NCI-H1694 treated with DMSO at 0.1 percent for 48 hours (cell line): ENCODE results near the gene DOC2B.
"Not testable (repeated sequence)": the region's sequence is repeated elsewhere in the genome, so short reads cannot be mapped to it uniquely, and the experiment has no call there.

Experiments used
- DNase-seq: peaks from one replicate; lab custom pipeline; 2025; lab: John Stamatoyannopoulos, UW

DOC2B gene

DNA sequence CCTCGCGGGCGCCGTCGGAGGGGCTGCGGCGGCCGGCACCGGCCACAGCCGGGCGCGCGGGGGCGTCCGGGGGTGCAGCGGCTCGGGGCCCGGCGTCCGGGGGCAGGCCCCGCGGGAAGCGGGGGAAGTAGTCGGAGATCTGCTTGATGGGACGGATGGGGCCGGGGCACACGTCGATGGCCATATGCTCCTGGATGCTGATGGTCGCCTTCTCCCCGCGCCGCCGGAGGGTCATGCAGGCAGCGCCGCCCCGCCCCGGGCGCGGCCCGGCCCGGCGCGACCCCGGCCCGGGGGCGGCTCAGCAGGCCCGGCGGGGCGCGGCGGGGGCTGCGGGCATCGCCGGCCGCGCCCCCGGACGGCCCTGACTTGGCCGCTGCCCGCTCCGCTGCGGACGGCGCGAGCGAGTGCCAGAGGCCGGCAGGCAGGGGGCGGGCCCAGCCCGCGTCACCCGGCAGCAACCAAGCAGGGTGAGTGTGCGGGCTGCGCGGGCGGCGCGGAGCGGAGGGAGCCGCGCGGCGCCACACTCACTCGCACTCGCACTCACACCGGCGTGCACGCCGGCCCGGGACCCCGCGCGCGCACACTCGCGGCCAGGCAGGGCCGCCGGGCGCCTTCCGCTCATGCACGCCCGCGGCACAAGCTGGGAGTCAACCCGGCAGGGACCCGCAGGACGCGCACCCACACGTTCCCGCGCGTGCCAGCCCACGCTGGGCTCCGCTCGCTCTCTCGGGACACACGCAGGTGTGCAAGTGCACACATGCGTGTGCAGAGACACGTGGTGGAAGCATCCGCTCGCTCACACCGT is at the start of gene DOC2B:
Gene DOC2B (minus strand): TSS at position 406 of the 805 bp plus-strand sequence. CDS start 171 bp downstream, at position 235.
- DNase-seq = no peak

DNA sequence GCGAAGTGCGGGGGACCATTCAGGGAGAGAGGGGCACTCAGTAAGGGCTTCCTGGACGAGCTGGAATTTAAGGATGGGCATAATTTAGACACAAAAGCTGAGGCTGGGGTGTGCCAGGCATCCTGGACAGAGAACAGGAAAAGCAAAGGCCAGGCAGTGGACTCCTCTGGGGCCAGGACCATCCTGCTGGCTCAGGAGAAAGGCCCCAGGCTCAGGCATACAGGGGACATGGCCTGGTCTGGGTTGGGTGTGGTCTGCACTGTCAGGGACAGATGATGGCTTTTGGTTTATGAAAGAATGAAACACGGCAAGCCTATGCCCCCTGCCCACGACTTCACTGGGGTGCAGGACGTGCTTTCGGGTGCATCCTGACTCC is 48.9 kb upstream of the DOC2B start:
- no peak for DNase-seq

DNA sequence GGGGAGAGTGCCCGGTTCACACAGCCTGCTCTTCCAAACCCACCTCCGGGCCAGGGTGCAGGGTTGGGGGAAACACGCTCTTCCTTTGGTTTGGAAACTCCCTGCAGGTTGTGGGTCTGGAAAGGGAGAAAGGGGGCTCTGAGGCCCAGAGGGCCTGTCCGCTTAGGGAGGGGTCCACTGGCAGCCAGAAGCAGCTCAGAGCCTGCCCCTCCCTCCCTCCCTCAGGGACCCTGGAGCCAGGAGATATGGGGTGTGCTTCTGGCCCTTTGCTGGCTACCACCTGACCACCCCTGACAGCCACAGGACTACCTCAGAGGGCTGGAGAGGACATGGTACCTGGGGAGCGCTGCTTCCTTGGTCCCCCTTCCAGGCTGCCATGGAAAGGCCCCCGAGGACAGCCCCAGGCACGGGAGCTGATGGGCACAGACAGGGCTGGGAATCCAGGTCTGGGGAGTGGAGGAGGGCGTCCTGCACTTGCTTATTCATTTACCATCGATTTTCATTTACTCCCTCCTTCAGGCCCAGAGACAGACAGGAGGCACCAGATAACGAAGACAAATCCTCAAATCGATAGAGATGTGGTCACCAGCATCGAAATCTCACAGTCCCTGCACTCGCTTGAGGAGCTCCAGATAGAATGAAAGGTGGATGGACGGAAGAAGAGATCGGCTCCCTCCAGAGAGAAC is 48.4 kb upstream of the DOC2B start:
- DNase-seq = no peak

DNA sequence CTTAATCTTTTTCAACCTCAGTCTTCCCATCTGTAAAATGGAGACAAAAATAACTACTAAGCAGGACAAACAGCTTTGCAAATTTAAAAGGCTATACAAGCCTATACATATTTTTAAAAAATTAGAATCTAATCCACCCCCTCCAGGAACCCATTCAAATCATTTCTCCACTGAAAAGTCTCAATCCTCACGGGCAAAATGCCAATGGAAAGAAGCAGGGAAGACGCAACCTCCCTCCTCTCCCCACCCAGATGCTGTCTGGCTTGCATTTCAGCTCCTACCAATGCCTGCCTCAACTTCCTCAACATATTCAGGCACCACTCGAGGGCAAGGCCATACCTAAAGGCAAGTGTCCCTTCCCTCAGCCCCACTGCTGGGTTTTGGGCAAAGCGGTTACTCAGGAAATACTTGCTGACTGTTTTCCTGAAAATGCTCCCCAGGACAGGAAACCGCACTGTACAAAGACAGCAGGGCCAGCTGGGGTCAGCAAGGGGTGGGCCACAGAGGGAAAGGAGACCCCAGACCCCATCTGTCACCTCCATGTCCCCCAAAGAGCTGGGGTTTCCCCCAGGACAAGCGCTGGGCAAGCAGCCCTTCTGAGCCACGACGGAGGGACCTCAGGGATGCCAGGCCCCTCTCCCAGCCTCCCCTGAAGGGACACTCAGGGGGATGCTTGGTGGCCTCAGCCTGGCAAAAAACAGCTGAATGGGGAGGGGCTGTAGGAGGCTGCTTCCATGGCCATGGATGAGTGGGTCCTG is 47.7 kb upstream of the DOC2B start:
- no peak for DNase-seq

DNA sequence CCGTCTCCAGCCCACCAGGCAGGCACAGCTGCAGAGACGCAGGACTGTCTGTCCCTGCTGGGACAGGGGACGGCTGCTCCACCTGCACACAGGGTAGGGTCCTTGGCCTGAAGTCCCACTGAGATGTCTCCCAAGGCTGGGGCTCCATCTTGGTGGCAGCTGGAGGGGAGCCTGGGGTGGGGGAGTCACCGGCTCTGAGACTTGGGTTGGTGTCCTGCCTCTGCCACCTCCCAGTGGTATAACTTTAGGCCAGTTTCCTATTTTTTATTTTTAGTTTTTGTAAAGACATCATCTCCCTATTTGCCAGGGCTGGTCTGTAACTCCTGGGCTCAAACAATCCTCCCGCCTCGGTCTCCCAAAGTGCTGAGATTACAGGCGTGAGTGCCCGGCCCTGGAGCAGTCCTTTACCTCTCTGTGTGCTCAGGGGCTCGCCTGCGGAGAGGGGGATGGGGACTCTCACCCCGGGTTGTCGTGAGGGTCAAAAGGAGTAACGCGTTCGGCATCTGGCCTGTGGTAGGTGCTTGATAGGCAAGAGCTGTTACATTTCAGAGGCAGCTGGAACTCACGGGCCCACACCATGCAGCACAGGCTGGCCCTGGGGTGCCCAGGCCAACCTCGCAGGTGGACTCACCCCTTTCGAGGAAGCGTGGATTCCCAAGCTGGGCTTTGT is 46.6 kb upstream of the DOC2B start:
- DNase-seq = no peak

DNA sequence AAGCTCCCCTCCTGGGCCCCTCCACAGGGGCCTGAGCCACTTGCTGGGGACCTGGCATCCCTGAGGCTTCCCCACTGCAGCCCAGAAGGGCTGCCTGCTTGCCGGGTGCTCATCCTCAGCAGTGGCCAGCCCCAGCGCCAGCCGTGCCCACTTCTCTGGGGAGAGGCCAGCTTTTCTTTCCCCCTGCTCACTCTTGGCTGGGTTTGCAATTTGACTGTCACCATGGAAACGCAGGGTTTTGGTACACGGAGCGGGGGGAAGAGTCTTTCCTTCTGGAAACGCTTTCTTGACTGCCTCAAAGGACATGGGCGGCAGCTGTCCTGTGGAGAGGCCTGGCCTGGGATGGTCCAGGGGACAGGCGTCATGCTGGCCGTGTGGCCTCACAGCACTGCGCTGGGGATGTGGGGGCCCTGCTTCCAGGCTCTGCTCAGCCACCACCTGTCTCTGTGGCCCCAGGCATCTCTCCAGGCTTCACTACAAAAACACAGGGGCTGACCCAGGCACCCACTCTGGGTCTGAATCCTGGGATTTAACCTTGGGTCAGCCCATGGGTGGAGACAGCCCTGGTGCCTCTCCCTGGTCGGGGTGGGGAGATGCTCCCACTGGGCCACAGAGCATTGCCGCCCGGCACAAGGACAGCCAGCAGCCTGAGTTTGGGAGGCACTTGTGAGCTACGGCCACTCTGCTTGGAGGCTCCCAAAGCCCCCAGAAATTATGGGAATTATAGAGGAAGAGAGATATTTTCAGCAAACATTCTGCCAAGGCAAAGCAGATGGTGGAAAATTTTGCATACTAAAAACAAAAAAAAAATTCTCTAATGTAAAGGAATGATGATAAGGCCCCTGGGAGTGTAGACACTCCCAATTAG is 45.9 kb upstream of the DOC2B start:
- DNase-seq = peak; percentile 5

DNA sequence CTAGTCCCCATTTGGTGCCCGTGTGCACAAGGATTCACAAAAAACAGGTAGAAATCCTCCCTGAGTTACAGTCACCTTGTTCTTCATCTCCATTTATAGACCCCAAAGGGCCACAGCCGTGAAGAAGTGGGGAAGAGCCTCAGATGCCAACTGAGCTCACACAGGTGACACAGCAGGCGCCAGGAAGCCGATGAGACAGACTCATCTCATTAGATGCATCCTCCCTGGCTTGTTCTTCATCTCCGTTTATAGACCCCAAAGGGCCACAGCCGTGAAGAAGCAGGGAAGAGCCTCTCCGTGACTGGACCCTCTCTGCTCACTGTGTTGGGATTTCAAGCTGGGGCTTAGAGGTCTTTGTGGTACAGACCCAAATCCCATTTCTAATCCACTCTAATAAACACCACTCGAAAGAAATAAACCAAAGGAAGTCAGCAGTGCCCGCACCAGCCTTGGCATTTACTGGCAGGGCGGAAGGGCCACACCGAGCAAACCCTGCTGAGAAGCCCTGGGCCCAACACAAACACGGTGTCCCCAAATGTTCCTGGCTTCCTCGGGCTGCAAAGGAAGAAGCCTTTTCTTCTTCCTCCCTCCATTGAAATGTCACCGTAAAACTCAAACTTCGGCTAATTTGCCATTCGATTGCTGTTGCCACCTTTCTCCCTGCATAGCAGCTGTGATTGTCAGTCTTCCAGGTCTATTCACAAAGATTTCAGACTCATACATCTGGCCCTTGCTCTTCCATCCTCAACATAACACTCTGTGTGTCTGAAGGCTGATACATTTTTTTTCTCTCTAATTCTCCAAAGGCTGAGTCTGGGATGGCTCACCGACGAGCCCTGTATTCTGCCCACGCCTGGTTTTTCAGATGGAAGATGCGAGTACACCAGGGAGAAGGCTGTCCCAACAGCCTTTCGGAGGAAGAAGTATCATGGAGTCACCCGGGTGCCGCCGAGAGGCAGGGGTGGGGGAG is 44.9 kb upstream of the DOC2B start:
- DNase-seq = no peak

DNA sequence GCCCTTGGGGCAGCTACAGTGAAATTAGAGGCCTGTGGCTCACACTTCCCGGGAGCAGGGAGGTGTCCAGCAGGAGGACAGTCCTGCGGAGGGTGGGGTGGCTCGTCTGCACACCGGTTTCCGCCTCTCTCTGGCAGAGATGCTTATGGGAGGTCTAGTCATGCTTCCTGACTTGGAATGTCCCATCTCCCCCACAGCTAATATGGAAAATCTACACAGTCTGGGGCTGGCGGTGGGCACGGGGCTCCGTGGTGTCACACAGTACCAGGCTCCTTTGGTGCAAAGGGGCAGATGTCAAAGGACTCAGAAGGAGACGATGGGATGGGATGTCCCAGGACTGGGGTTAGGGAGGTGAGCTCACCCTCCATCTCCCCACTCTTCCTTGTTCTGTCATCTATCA is 44.1 kb upstream of the DOC2B start:
- DNase-seq = no peak

DNA sequence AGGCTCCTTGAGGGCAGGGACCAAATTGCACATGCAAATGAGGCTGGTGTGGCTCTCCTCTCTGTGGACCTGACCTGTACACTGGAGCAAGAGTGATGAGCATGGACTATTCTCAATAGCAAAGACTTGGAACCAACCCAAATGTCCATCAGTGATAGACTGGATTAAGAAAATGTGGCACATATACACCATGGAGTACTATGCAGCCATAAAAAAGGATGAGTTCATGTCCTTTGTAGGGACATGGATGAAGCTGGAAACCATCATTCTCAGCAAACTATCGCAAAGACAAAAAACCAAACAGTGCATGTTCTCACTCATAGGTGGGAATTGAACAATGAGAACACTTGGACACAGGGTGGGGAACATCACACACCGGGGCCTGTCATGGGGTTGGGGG is 43.1 kb upstream of the DOC2B start:
- not testable (repeated sequence) for DNase-seq

DNA sequence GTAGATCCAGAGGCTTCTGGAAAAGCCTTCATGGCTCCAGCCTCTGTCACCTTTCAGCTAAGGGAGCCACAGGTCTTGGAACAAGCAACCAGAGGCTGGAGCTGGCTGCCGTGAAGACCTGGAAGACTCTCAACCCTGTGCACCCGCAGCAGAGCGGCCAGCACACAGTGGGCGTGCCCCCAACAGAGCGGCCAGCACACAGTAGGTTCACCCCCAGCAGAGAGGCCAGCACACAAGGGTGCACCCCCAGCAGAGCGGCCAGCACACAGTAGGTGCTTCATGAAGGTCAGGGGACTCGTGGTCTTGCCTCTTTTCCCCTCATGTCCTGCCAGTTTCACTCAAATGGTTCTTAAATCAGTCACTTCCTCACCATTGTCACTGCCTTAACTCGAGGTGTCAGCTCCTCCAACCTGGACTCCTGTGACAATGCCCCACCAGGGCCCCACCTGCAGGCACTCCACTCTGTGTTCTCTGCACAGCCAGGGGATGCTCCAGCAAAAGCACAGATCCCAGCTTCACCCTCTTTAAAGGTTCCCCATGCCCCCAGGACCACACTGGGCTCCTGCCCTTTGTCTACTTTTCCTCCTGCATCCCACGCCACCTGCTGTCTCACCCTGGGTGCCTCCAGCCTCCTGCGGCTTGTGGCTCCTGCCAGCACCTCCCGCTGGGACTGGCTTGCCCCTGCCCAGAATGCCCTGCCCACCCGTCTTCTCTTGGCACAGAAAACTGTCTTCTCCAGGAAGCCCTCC is 42.4 kb upstream of the DOC2B start:
- no peak for DNase-seq

DNA sequence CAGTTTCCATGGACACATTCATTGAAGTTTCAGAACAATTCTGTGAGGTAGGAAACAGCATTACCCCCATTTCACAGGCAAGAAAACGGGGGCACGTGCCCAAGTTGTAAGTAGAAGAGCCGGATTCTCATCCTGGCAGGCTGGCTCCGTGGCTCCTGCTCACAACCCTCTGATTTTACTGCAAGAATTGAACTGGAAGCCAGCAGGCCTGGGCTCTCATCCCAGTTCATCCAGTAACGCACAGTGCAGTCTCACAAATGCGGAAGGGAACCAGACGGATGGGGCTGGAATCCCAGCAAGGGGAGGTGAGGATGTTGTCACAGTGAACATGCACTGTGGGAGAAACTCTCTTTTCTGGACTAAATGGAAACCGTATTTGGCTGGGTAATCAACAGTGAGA is 40.7 kb upstream of the DOC2B start:
- DNase-seq = no peak

DNA sequence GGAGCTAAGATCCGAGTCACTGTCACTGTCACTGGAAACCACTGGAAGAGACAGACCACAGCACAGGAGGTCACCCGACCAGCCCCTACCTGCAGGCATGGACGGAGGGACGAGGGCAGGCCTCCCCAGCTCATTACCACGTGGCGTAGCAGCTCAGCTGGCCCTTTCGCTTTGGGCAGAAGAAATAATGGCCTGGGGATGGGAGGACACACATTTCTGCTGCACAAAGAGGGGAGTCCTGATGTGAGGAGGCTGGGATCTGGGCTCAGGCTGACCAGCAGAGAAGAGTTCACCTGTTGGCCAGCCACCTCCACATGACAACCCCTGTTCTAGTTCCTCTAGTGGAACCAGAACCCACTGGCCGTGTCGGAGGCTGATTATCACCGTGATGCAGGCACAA is 38.2 kb upstream of the DOC2B start:
- DNase-seq = no peak

DNA sequence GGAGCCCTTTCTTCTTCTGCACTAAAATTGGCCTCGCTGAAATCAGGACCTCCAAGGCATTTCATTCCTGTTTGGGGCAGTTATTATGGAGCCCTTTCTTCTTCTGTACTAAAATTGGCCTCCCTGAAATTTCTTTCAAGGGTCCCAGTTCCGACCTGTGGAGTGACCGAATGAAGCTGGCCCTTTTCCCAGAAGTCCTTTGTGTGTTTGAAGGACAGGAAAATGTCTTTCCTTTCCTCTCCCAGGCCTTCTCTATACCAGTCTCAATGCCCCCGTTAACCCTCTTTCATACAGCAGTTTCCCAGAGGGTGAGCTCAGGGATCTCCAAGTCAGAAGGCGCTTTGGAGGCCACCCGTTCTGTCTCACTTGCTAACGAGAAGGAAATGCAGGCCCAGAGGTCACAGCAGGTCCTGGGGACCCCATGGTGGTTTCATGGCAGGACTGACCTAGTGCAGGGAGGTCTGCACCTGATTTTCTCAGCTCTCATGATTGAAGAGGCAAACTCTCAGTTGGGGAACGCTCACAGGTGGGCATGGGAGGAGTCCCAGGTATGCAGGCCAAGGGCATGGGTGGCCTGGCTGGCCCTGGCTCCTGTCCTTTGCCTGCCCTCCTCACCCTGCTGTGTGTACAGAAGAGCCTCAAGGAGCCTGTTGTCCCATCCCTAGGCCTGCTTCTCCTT is 37.1 kb upstream of the DOC2B start:
- no peak for DNase-seq

DNA sequence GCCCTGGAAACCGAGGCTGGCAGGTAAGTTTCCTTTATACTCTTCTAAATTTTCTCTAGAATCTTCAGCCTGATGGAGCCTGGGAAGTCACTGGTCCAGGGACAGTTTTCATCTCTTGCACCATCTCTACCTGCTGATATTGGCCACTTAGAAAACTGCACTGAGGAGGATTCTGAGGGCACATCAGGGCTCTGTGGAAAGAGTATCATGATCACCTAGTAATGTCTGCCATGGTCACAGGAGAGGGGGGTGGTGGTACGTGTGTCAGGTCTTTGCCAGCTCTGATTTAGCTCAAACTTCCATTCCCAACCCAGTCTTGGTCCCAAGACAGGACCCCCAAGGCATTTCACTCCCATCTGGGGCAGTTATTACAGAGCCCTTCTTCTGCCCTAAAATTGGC is 35.2 kb upstream of the DOC2B start:
- no peak for DNase-seq

DNA sequence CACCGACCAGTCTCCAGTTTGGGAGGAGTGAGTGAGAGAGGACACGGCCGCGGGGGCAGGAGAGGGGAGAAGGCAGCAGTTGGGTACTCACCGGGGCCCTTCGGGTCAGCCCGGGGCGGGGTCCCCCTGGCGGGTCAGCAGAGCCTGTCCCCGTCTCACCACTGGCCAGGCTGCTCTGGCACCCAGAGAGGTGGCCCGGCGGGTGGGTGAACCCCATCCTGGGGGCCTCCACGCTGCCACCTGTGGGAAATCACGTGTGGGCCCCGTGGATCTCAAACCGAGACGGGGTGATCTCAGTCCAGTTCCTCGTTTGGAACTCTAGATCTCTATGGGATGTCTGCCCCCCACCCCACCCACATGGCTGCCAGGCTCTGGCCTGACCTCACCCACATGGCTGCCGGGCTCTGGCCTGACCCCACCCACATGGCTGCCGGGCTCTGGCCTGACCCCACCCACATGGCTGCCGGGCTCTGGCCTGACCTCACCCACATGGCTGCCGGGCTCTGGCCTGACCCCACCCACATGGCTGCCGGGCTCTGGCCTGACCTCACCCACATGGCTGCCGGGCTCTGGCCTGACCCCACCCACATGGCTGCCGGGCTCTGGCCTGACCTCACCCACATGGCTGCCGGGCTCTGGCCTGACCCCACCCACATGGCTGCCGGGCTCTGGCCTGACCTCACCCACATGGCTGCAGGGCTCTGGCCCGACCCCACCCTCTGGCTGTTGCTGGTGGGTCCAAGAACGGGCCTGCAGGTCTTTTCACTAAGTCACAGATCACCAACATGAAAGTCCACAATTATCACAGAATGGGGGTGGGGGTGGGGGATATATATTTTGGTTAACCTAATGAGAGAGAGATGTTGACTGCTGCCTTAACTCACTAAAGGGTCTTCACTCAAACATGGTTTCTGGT is 34.4 kb upstream of the DOC2B start:
- DNase-seq = not testable (repeated sequence)

DNA sequence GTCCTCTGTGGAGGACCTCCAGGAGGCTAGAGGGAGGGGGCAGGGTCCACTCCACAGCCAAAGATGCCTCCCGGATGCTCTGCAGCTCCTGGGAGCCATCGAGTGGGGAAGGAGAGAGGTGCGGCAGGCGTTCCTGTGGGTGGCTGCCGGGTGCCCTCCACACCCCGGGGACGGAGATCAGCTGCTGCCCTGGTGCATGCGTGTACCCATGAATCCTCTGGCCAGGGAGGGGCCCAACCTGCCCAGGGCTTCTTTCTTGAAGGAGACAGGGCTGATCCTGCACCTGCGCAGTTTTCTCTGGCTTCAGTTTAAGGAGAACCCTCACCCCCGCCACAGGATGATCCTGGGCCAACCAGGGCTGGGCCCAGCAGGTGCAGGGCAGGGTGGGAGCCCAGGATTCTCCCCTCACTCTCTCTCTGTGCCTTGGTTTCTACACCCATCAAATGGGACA is 33.5 kb upstream of the DOC2B start:
- no peak for DNase-seq

DNA sequence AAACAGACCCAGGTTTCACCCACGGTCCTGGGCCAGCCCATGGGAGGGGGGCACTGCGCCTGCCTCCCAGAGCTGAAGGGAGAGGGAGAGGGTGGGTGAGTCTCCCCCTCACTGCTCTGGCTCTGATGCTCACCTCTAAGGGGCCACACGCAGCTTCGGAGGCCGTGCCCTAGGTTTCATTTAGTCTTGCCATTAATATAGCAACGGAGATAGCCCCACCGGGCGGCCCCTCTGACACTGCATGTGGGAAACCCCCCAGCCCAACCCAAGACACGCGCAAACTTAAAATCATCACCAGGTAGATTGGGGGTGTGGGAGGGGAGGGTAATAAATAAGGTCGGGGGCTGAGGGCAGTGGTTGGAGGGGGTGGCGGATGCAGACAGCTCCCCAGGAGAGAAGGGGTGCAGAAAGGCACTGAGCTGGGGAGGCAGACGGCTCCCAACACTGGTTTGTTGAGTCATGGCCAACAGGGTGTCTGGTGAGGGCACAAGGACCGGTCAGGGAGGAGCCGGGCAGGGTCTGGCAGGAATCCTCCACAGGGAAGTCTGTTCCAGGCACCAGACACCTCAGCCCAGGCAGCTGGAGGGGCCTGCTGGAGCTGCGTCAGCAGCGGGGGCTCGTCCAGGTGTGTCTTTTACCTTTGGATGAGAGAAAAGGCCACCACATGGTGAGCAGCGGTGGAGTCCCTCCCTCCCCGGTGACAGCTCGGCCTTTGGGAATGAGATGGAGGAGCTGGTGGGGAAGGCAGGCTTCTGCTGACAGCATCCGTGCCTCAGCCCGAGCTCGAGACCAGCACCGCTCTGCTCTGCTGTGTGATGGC is 32.0 kb upstream of the DOC2B start:
- no peak for DNase-seq
